Coronary artery (tissue), 2 donors: Measurements from ENCODE around the gene NAV2.
A peak's percentile ranks its signal among the peaks of the same experiment; 100 is the strongest.
"Not testable (repeated sequence)": the region's sequence is repeated elsewhere in the genome, so short reads cannot be mapped to it uniquely, and the experiment has no call there.

ENCODE experiments used
- DNase-seq: peaks from one replicate; pipeline ENCODE4 v3.0.0-alpha.2; 2017; ENCODE audit warnings: low spot score
- H3K27ac ChIP-seq, 2 donors: fragments of 200-600 bp; sonication (generic); one replicate each; pipeline ENCODE4 v1.5.1; 2016 to 2019
- H3K4me3 ChIP-seq: fragments of 200-600 bp; sonication (generic); 2 replicates; pipeline ENCODE4 v1.5.1; 2016; ENCODE audit warnings: mild to moderate bottlenecking, moderate library complexity
- CTCF ChIP-seq: fragments of 200-600 bp; sonication (generic); IDR thresholded peaks from one replicate; pipeline ENCODE4 v1.5.1; 2019; ENCODE audit warnings: antibody characterized with exemption

Gene NAV2

GRCh38 chr11:19892876-19893275 is 180.2 kb downstream of the NAV2 start:
- Histone ChIP-seq H3K27ac (peak overlapping the region; percentile 44 to 70), H3K4me3 (no peak overlapping the region)
- DNase-seq = no peak
- no peak for TF ChIP-seq CTCF

- no peak for DNase-seq
- no peak overlapping the region for H3K27ac ChIP-seq
- TF ChIP-seq CTCF = no peak
- no peak overlapping the region for H3K4me3 ChIP-seq
Measured at GRCh38 chr11:19894404-19894803, 181.8 kb downstream of the NAV2 start.

GRCh38 chr11:19895037-19895436 is 182.4 kb downstream of the NAV2 start:
- not testable (repeated sequence) for H3K27ac ChIP-seq, DNase-seq, H3K4me3 ChIP-seq

- DNase-seq = no peak
- no peak for TF ChIP-seq CTCF
- H3K27ac ChIP-seq = no peak overlapping the region
- H3K4me3 ChIP-seq = no peak overlapping the region
Measured at GRCh38 chr11:19895776-19896175, 183.1 kb downstream of the NAV2 start.

GRCh38 chr11:19903620-19904069 is 191.0 kb downstream of the NAV2 start:
- Histone ChIP-seq H3K4me3 (no peak overlapping the region), H3K27ac (peak overlapping the region; percentile 37 to 48)
- peak; percentile 68 for TF ChIP-seq CTCF
- no peak for DNase-seq

- no peak overlapping the region for H3K4me3 ChIP-seq
- peak overlapping the region; percentile 29 to 54 for H3K27ac ChIP-seq
- peak; percentile 44 for TF ChIP-seq CTCF
- no peak for DNase-seq
Measured at GRCh38 chr11:19905280-19905853, 192.7 kb downstream of the NAV2 start.

GRCh38 chr11:19906126-19906525 is 193.5 kb downstream of the NAV2 start:
- no peak overlapping the region for H3K27ac ChIP-seq
- TF ChIP-seq CTCF = no peak

More at GRCh38 chr11:19906126-19906525, 193.5 kb downstream of the NAV2 start:
- no peak overlapping the region for H3K4me3 ChIP-seq
- no peak for DNase-seq
